ENCODE results near the gene RIMBP2. TPM values are rescaled to one million over a fixed set of nuclear protein-coding genes. Genes with fewer than 3 reads are reported as not detected.
"Not testable (repeated sequence)": the region's sequence is repeated elsewhere in the genome, so short reads cannot be mapped to it uniquely, and the experiment has no call there.

The RIMBP2 gene
- total and polyA plus RNA-seq, 11 donors = 2.1 TPM; not detected in 10

DNA sequence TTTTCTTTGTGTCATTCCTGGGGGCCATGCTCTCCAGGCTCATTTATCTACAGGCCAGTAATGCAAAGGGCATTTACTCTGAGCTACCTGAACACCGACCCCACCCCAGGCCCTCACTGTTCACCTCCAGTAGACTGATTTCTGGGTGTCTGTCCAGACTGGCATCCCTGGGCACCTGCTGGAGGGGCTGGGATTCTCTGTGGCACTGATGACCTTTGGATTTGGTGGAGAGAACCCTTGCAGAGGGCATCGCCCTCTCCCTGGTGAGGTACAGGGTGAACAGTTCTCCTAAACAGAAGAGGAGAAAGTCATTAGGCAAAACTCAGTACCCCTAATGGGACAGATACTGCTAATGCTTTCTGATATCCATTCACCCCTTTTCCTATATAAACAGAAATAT, 27.1 kb upstream of the RIMBP2 start:
- Histone ChIP-seq H3K27ac (no peak overlapping the region), H3K36me3 (no peaks in the 10 kb centered on the region), H3K4me1 (peaks cover 0 to 4% (median 0%) of the 10 kb centered on the region in 12 donors), H3K9me3 (peaks cover 0 to 10% (median 0%) of the 10 kb centered on the region in 12 donors), H3K27me3 (peaks cover 0 to 29% (median 9%) of the 10 kb centered on the region in 9 donors), H3K4me3 (no peak overlapping the region)
- intact Hi-C loops (cut with DNase I) = loop anchor here in 3 of 10 donors (10.0 kb wide), 3 partner anchors 338 to 698 kb away; no protein-coding TSS in a partner anchor
- WGBS, 4 donors = 86 to 93% (median 91%) methylated on average over 2 of the region's 2 CpGs
- no peak for TF ChIP-seq POLR2A (IDR thresholded peaks at IDR 0.05)
- TF ChIP-seq CTCF (IDR thresholded peaks at IDR 0.05) = no peak
- no peak for DNase-seq
- no peak for ATAC-seq

DNA sequence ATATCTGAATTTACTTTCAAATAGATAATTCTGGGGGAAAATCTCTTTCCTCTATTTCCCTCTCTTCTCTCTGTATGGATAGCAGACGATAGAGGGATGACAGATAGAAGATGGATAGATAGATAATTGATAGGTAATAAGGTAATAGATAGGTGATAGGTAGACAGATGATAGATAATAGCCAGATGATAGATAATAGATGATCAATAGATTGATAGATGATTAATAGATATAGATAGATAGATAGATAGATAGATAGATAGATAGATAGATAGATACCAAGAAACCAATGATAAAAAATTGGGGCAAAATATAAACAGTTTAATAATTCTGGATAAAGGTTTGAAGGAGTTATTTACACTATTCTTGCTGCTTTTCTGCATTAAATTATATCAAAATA, 26.6 kb upstream of the RIMBP2 start:
- peaks cover 0 to under 1% (median 0%) of the 10 kb centered on the region in 12 donors for H3K4me1 ChIP-seq
- peaks cover 0 to 30% (median 9%) of the 10 kb centered on the region in 9 donors for H3K27me3 ChIP-seq
- H3K36me3 ChIP-seq = no peaks in the 10 kb centered on the region
- DNase-seq (no peak), ATAC-seq (no peak)
- peaks cover 0 to 10% (median 0%) of the 10 kb centered on the region in 12 donors for H3K9me3 ChIP-seq
- intact Hi-C loops (cut with DNase I) = loop anchor here in 3 of 10 donors (10.0 kb wide), 3 partner anchors 338 to 698 kb away; no protein-coding TSS in a partner anchor
- 65 to 71% (median 70%) methylated on average over 1 of the region's 1 CpG for WGBS, 4 donors
- H3K27ac ChIP-seq = no peak overlapping the region
- no peak overlapping the region for H3K4me3 ChIP-seq
- TF ChIP-seq POLR2A (IDR thresholded peaks at IDR 0.05) (no peak), CTCF (IDR thresholded peaks at IDR 0.05) (no peak)

GRCh38 chr12:130742112-130742511, 26.0 kb upstream of the RIMBP2 start:
- ATAC-seq (no peak), DNase-seq (no peak)
- Histone ChIP-seq H3K4me1 (no peaks in the 10 kb centered on the region), H3K4me3 (no peak overlapping the region), H3K36me3 (no peaks in the 10 kb centered on the region), H3K27ac (no peak overlapping the region), H3K9me3 (peaks cover 0 to 10% (median 0%) of the 10 kb centered on the region in 12 donors), H3K27me3 (peaks cover 0 to 30% (median 9%) of the 10 kb centered on the region in 9 donors)
- TF ChIP-seq CTCF (IDR thresholded peaks at IDR 0.05) = no peak
- no peak for TF ChIP-seq POLR2A (IDR thresholded peaks at IDR 0.05)
- 79 to 85% (median 82%) methylated on average over 12 of the region's 12 CpGs for WGBS, 4 donors
- intact Hi-C loops (cut with DNase I) = loop anchor here in 3 of 10 donors (10.0 kb wide), 3 partner anchors 337 to 697 kb away; no protein-coding TSS in a partner anchor

- 79 to 92% (median 82%) methylated on average over 10 of the region's 10 CpGs for WGBS, 4 donors
- no peak for ATAC-seq
- intact Hi-C loops (cut with DNase I) = no loop called here
These were observed 23.5 kb upstream of the RIMBP2 start for GRCh38 chr12:130739571-130739970.

DNA sequence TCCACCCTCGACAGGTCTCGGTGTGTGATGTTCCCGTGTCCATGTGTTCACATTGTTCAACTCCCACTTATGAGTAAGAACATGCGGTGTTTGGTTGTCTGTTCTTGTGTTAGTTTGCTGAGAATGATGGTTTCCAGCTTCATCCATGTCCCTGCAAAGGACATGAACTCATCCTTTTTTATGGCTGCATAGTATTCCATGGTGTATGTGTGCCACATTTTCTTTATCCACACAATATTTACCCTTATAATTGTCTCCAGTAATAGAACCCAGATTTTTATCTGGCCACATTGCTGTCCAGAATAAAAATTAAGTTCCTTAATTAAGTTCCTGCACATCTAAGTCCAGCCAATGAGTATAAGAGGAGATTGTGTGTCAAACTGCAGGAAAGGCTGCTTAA, 22.3 kb upstream of the RIMBP2 start:
- DNase-seq; H3K4me1 ChIP-seq; H3K4me3 ChIP-seq; H3K36me3 ChIP-seq; intact Hi-C loops (cut with DNase I); H3K27ac ChIP-seq; H3K9me3 ChIP-seq; ATAC-seq: not testable (repeated sequence)
- WGBS, 4 donors = 91 to 99% (median 97%) methylated on average over 4 of the region's 4 CpGs
- peaks cover 0 to 19% (median 5%) of the 10 kb centered on the region in 9 donors for H3K27me3 ChIP-seq

More at GRCh38 chr12:130739571-130739970, 23.5 kb upstream of the RIMBP2 start:
- no peak overlapping the region for H3K27ac ChIP-seq
- TF ChIP-seq POLR2A (IDR thresholded peaks at IDR 0.05) = no peak
- TF ChIP-seq CTCF (IDR thresholded peaks at IDR 0.05) = no peak
- no peaks in the 10 kb centered on the region for H3K4me1 ChIP-seq
- no peak for DNase-seq
- H3K9me3 ChIP-seq = peaks cover 0 to 10% (median 0%) of the 10 kb centered on the region in 12 donors
- H3K27me3 ChIP-seq = peaks cover 0 to 26% (median 5%) of the 10 kb centered on the region in 9 donors
- H3K4me3 ChIP-seq = no peak overlapping the region
- H3K36me3 ChIP-seq = no peaks in the 10 kb centered on the region
